Placental pericyte (primary cell): Measurements from ENCODE around the gene ATP13A5. TPM values are rescaled to one million over a fixed set of nuclear protein-coding genes. Genes with fewer than 3 reads are reported as not detected.

ENCODE experiments used
- total RNA-seq: library from RNA; depleted of rRNA; stranded (reverse); fragments of >200 nt; gene quantifications from 2 replicates; pipeline ENCODE4 v1.2.3, GENCODE V29; 2012

ATP13A5 gene
- total RNA-seq: not detected in 2 replicates

GRCh38 chr3:193378706-193379105 is at the start of gene ATP13A5:
TSS of gene ATP13A5 (minus strand) at chr3:193378753. CDS start at chr3:193378725, 28 bp downstream.

GRCh38 chr3:193240850-193241706 is 137.5 kb downstream of the ATP13A5 start, which contains the start of gene PLAAT1:
TSS of gene PLAAT1 (plus strand) at chr3:193241222. CDS start at chr3:193255651, 14,429 bp downstream.

Other genes starting within 250 kb of the ATP13A5 start
- not detected in 2 replicates for gene PLAAT1, start 137.5 kb downstream of the ATP13A5 start, total RNA-seq
- not detected in 2 replicates for gene ATP13A4, start 176.1 kb upstream of the ATP13A5 start, total RNA-seq
- gene OPA1, start 214.5 kb upstream of the ATP13A5 start, total RNA-seq: 63.7 and 73.7 TPM in 2 replicates